ENCODE measurements around the gene TRIM56.
"Not testable (repeated sequence)": the region's sequence is repeated elsewhere in the genome, so short reads cannot be mapped to it uniquely, and the experiment has no call there.

TRIM56 gene

GRCh38 chr7:101085162-101085964 is at the start of gene TRIM56:
Gene TRIM56, plus strand, starts transcription at chr7:101085481. Its CDS starts 1,832 bp downstream, at chr7:101087313.
- Histone ChIP-seq H3K27me3 (replicated peaks; ENCODE audit: control insufficient read depth, insufficient read depth, low read length) (no peaks in the 10 kb centered on the region), H3K4me3 (replicated peaks; ENCODE audit: low read depth, low read length) (peak within 1 kb of the TSS; percentile 71)
- peak; percentile 88 for DNase-seq (ENCODE audit: extremely low read depth, insufficient read length)

DNA sequence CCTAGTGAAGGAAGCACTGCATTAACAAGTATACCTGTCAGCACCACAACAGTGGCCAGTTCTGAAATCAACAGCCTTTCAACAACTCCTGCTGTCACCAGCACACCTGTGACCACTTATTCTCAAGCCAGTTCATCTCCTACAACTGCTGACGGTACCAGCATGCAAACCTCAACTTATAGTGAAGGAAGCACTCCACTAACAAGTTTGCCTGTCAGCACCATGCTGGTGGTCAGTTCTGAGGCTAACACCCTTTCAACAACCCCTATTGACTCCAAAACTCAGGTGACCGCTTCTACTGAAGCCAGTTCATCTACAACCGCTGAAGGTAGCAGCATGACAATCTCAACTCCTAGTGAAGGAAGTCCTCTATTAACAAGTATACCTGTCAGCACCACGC is 49.3 kb upstream of the TRIM56 start:
- no peak for DNase-seq (ENCODE audit: extremely low read depth, insufficient read length)
- Histone ChIP-seq H3K36me3 (ENCODE audit: control insufficient read depth, insufficient read depth, low read length) (no peaks in the 10 kb centered on the region), H3K4me3 (replicated peaks; ENCODE audit: low read depth, low read length) (no peak overlapping the region), H3K27me3 (replicated peaks; ENCODE audit: control insufficient read depth, insufficient read depth, low read length) (no peaks in the 10 kb centered on the region)
- TF ChIP-seq CTCF (IDR thresholded peaks at IDR 0.05; ENCODE audit: insufficient read depth, low read length, poor library complexity, severe bottlenecking): no peak

More at GRCh38 chr7:101085162-101085964, at the start of gene TRIM56:
- peaks cover 26% of the 10 kb centered on the region for H3K36me3 ChIP-seq (ENCODE audit: control insufficient read depth, insufficient read depth, low read length)
- no peak for TF ChIP-seq CTCF (IDR thresholded peaks at IDR 0.05; ENCODE audit: insufficient read depth, low read length, poor library complexity, severe bottlenecking)

DNA sequence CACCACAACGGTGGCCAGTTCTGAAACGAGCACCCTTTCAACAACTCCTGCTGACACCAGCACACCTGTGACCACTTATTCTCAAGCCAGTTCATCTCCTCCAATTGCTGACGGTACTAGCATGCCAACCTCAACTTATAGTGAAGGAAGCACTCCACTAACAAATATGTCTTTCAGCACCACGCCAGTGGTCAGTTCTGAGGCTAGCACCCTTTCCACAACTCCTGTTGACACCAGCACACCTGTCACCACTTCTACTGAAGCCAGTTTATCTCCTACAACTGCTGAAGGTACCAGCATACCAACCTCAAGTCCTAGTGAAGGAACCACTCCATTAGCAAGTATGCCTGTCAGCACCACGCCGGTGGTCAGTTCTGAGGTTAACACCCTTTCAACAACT is 44.0 kb upstream of the TRIM56 start:
- not testable (repeated sequence) for H3K36me3 ChIP-seq (ENCODE audit: control insufficient read depth, insufficient read depth, low read length); H3K4me3 ChIP-seq (replicated peaks; ENCODE audit: low read depth, low read length); H3K27me3 ChIP-seq (replicated peaks; ENCODE audit: control insufficient read depth, insufficient read depth, low read length); DNase-seq (ENCODE audit: extremely low read depth, insufficient read length)

DNA sequence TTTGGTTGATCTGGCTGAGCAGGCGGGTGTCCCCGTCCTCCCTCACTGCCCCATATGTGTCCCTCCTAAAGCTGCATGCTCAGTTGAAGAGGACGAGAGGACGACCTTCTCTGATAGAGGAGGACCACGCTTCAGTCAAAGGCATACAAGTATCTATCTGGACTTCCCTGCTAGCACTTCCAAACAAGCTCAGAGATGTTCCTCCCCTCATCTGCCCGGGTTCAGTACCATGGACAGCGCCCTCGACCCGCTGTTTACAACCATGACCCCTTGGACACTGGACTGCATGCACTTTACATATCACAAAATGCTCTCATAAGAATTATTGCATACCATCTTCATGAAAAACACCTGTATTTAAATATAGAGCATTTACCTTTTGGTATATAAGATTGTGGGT is 26.9 kb upstream of the TRIM56 start:
- Histone ChIP-seq H3K27me3 (replicated peaks; ENCODE audit: control insufficient read depth, insufficient read depth, low read length) (no peaks in the 10 kb centered on the region; the same call in 1 of the 2 replicates), H3K4me3 (replicated peaks; ENCODE audit: low read depth, low read length) (no peak overlapping the region), H3K36me3 (ENCODE audit: control insufficient read depth, insufficient read depth, low read length) (no peaks in the 10 kb centered on the region)
- peak; percentile 9 for DNase-seq (ENCODE audit: extremely low read depth, insufficient read length)
- no peak for TF ChIP-seq CTCF (IDR thresholded peaks at IDR 0.05; ENCODE audit: insufficient read depth, low read length, poor library complexity, severe bottlenecking)

- no peak for DNase-seq (ENCODE audit: extremely low read depth, insufficient read length)
- Histone ChIP-seq H3K4me3 (replicated peaks; ENCODE audit: low read depth, low read length) (no peak overlapping the region), H3K27me3 (replicated peaks; ENCODE audit: control insufficient read depth, insufficient read depth, low read length) (no peaks in the 10 kb centered on the region; the same call in 1 of the 2 replicates), H3K36me3 (ENCODE audit: control insufficient read depth, insufficient read depth, low read length) (no peaks in the 10 kb centered on the region)
- TF ChIP-seq CTCF (IDR thresholded peaks at IDR 0.05; ENCODE audit: insufficient read depth, low read length, poor library complexity, severe bottlenecking): no peak
Observed at GRCh38 chr7:101059620-101059942, 25.7 kb upstream of the TRIM56 start.

DNA sequence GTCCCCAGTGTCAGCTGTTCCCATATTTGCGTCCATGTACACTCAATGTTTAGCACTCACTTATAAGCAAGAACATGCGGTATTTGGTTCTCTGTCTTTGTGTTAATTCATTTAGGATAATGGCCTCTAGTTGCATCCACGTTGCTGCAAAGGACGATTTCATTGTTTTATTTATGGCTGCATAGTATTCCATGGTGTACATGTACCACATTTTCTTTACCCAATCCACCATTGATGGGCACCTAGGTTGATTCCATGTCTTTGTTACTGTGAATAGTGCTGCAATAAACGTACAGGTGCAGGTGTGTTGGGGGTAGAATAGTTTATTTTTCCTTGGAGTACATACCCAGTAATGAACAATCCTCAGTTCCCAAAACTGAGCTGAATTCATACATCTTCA is 24.3 kb upstream of the TRIM56 start:
- TF ChIP-seq CTCF (IDR thresholded peaks at IDR 0.05; ENCODE audit: insufficient read depth, low read length, poor library complexity, severe bottlenecking): no peak
- no peak for DNase-seq (ENCODE audit: extremely low read depth, insufficient read length)
- H3K27me3 ChIP-seq (replicated peaks; ENCODE audit: control insufficient read depth, insufficient read depth, low read length): no peaks in the 10 kb centered on the region; the same call in 1 of the 2 replicates

DNA sequence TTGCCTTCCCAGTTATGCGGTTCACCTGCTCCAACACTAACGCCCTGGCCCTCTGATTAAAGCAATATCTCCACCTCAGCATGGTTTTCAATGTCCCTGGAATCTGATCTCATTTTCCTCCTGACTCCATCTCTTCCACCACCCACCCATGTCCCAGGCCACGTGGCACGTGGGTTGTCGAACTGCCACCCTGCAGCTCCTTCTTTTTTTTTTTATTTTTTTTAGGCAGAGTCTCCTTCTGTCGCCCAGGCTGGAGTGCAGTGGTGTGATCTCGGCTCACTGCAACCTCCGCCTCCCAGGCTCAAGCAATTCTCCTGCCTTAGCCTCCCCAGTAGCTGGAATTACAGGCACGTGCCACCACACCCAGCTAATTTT is 21.1 kb upstream of the TRIM56 start:
- H3K27me3 ChIP-seq (replicated peaks; ENCODE audit: control insufficient read depth, insufficient read depth, low read length); H3K36me3 ChIP-seq (ENCODE audit: control insufficient read depth, insufficient read depth, low read length); DNase-seq (ENCODE audit: extremely low read depth, insufficient read length); H3K4me3 ChIP-seq (replicated peaks; ENCODE audit: low read depth, low read length): not testable (repeated sequence)

More for the DNA sequence above, 24.3 kb upstream of the TRIM56 start:
- Histone ChIP-seq H3K36me3 (ENCODE audit: control insufficient read depth, insufficient read depth, low read length) (no peaks in the 10 kb centered on the region), H3K4me3 (replicated peaks; ENCODE audit: low read depth, low read length) (no peak overlapping the region)

- H3K36me3 ChIP-seq (ENCODE audit: control insufficient read depth, insufficient read depth, low read length); H3K27me3 ChIP-seq (replicated peaks; ENCODE audit: control insufficient read depth, insufficient read depth, low read length): not testable (repeated sequence)
Observed at GRCh38 chr7:101065162-101065561, 20.1 kb upstream of the TRIM56 start.

More at GRCh38 chr7:101065162-101065561, 20.1 kb upstream of the TRIM56 start:
- not testable (repeated sequence) for H3K4me3 ChIP-seq (replicated peaks; ENCODE audit: low read depth, low read length); DNase-seq (ENCODE audit: extremely low read depth, insufficient read length)

Measured in GM06990 (cell line).